OCI-LY1 (cell line): ENCODE measurements around the gene MRPL49.
"Not testable (repeated sequence)": the region's sequence is repeated elsewhere in the genome, so short reads cannot be mapped to it uniquely, and the experiment has no call there.

Source experiments
- H2AFZ ChIP-seq: fragments of 200-600 bp; sonication (generic), shearing (Covaris generic); 2 replicates; pipeline ENCODE4 v1.6.0; 2014; ENCODE audit warnings: antibody characterized with exemption, mild to moderate bottlenecking, low read length
- H3F3A ChIP-seq: fragments of 200-600 bp; sonication (generic), shearing (Covaris generic); 2 replicates; pipeline ENCODE4 v1.6.0; 2014; ENCODE audit warnings: mild to moderate bottlenecking, antibody characterized with exemption, low read length, moderate library complexity; ENCODE audit not compliant: insufficient read depth
- H3K27ac ChIP-seq: fragments of 200-600 bp; sonication (generic); 2 replicates; pipeline ENCODE4 v1.5.1; 2014; ENCODE audit warnings: low read length, mixed run types, mild to moderate bottlenecking, low read depth; ENCODE audit not compliant: poor library complexity, severe bottlenecking
- H3K27me3 ChIP-seq: fragments of 200-600 bp; sonication (generic); 2 replicates; pipeline ENCODE4 v1.6.0; 2014; ENCODE audit warnings: antibody characterized with exemption, mild to moderate bottlenecking, low read length, moderate library complexity; ENCODE audit not compliant: insufficient read depth
- H3K36me3 ChIP-seq: fragments of 200-600 bp; sonication (generic); 2 replicates; pipeline ENCODE4 v1.6.1; 2014; ENCODE audit warnings: mild to moderate bottlenecking, antibody characterized with exemption, low read length, moderate library complexity, mixed read lengths; ENCODE audit not compliant: insufficient read depth
- H3K4me1 ChIP-seq: fragments of 200-600 bp; sonication (generic); 2 replicates; pipeline ENCODE4 v1.5.1; 2014; ENCODE audit warnings: mild to moderate bottlenecking, low read length, moderate library complexity; ENCODE audit not compliant: insufficient read depth, severe bottlenecking
- H3K4me2 ChIP-seq: fragments of 200-600 bp; sonication (generic), shearing (Covaris generic); 2 replicates; pipeline ENCODE4 v1.6.1; 2014; ENCODE audit warnings: low read length
- H3K4me3 ChIP-seq: fragments of 200-600 bp; sonication (generic); 2 replicates; pipeline ENCODE4 v1.5.1; 2014; ENCODE audit warnings: low read length, low read depth, mild to moderate bottlenecking, mixed read lengths; ENCODE audit not compliant: poor library complexity, severe bottlenecking
- H3K79me2 ChIP-seq: fragments of 200-600 bp; shearing (Covaris generic); 2 replicates; pipeline ENCODE4 v1.6.1; 2016; ENCODE audit warnings: mixed run types, low read length, mixed read lengths; ENCODE audit not compliant: insufficient read depth
- H3K9ac ChIP-seq: fragments of 200-600 bp; sonication (generic), shearing (Covaris generic); 2 replicates; pipeline ENCODE4 v1.6.1; 2014; ENCODE audit warnings: mild to moderate bottlenecking, low read length, mixed read lengths
- H3K9me2 ChIP-seq: fragments of 200-600 bp; sonication (generic), shearing (Covaris generic); 2 replicates; pipeline ENCODE4 v1.6.1; 2014; ENCODE audit warnings: low read depth, mild to moderate bottlenecking, low read length, mixed read lengths
- H3K9me3 ChIP-seq: fragments of 200-600 bp; shearing (Covaris generic); 2 replicates; pipeline ENCODE4 v1.6.1; 2014; ENCODE audit warnings: low read length, mixed read lengths
- H4K20me1 ChIP-seq: fragments of 200-600 bp; sonication (generic), shearing (Covaris generic); 2 replicates; pipeline ENCODE4 v1.6.0; 2016; ENCODE audit warnings: mild to moderate bottlenecking, low read length; ENCODE audit not compliant: insufficient read depth
- CTCF ChIP-seq: fragments of 200-600 bp; sonication (generic), shearing (Covaris generic); IDR thresholded peaks from 2 replicates; pipeline ENCODE4 v1.5.1; 2017; ENCODE audit warnings: mild to moderate bottlenecking, antibody characterized with exemption, low read length, moderate library complexity, mixed read lengths
- EZH2 ChIP-seq: fragments of 200-600 bp; sonication (generic), shearing (Covaris generic); IDR thresholded peaks from 2 replicates; pipeline ENCODE4 v1.8.0; 2017; ENCODE audit warnings: borderline replicate concordance, mixed run types, mild to moderate bottlenecking, antibody characterized with exemption, low read length, moderate library complexity, mixed read lengths

Gene MRPL49

GRCh38 chr11:65118097-65118837 lies 3.9 kb upstream of the MRPL49 start:
- H3K27ac ChIP-seq = peak overlapping the region; percentile 48
- H3F3A ChIP-seq = 0 out of 2 replicates have a peak, but pooled peaks cover under 1% of the 10 kb centered on the region
- H3K27me3 ChIP-seq = no peaks in the 10 kb centered on the region
- peaks cover 61% of the 10 kb centered on the region for H3K4me1 ChIP-seq
- H4K20me1 ChIP-seq = no peaks in the 10 kb centered on the region
- H3K4me2 ChIP-seq = no peak overlapping the region
- no peak overlapping the region for H3K9ac ChIP-seq
- no peak overlapping the region for H3K4me3 ChIP-seq
- H3K9me3 ChIP-seq = no peaks in the 10 kb centered on the region
- H3K79me2 ChIP-seq = peaks cover 18% of the 10 kb centered on the region
- no peaks in the 10 kb centered on the region for H3K9me2 ChIP-seq
- TF ChIP-seq EZH2 (no peak), CTCF (no peak)
- H3K36me3 ChIP-seq = peaks cover 70% of the 10 kb centered on the region
- no peak overlapping the region for H2AFZ ChIP-seq

DNA sequence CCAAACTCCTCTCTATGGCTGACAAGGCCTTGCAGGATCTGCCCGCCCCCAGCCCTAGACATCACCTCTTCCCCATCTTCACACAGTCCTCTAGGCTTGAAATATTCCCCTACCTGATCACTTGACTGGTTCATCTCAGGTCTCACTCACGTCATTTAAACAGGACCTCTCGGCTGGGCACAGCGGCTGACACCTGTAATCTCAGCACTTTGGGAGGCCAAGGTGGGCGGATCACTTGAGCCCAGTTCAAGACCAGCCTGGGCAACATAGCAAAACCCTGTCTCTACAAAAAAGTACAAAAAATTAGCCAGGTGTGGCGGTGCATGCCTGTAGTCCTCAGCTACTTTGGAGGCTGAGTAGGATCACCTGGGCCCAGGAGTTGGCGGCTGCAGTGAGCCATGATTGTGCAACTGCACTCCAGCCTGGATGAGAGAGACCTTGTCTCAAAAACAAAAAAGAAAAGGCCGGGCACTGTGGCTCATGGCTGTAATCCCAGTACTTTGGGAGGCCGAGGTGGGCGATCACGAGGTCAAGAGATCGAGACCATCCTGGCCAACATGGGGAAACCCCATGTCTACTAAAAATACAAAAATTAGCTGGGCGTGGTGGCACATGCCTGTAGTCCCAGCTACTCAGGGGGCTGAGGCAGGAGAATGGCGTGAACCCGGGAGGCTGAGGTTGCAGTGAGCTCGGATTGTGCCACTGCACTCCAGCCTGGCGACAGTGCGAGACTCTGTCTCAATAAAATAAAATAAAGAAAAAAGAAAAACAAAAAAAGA lies 3.0 kb upstream of the MRPL49 start:
- not testable (repeated sequence) for H3K9ac ChIP-seq, H3K4me3 ChIP-seq, H3K9me2 ChIP-seq, H3K27me3 ChIP-seq, H2AFZ ChIP-seq, H4K20me1 ChIP-seq, H3F3A ChIP-seq, H3K9me3 ChIP-seq
- Histone ChIP-seq H3K4me1 (peaks cover 55% of the 10 kb centered on the region), H3K4me2 (0 out of 2 replicates have a peak overlapping the region, but pooled peaks have one; percentile 75), H3K27ac (peak overlapping the region; percentile 48), H3K79me2 (peaks cover 19% of the 10 kb centered on the region), H3K36me3 (peaks cover 70% of the 10 kb centered on the region)

DNA sequence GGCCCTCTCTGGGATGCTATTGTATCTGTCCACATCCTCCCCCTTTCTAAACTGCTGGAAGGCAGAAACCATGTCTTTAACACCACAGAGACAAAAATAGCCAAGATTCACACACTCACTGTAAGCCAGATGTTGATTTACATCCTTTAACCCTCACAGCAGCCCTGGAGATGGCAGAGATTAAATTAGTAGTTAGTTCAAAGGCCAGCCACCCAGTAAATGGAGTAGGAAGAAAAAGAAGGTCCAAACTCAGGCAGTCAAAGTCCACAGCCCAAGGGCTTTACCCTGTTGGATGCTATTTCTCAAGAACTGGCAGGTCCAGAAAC lies 2.5 kb upstream of the MRPL49 start:
- Histone ChIP-seq H3K9ac (peak overlapping the region; percentile 96; the same call in 1 of the 2 replicates), H3K9me2 (no peaks in the 10 kb centered on the region), H2AFZ (no peak overlapping the region), H3K36me3 (peaks cover 70% of the 10 kb centered on the region), H3K4me1 (peaks cover 52% of the 10 kb centered on the region), H3K27me3 (no peaks in the 10 kb centered on the region), H3K4me3 (no peak overlapping the region), H3F3A (0 out of 2 replicates have a peak, but pooled peaks cover 4% of the 10 kb centered on the region), H4K20me1 (no peaks in the 10 kb centered on the region), H3K9me3 (no peaks in the 10 kb centered on the region), H3K4me2 (peak overlapping the region; percentile 75), H3K79me2 (peaks cover 19% of the 10 kb centered on the region), H3K27ac (peak overlapping the region; percentile 48)
- TF ChIP-seq CTCF (no peak), EZH2 (no peak)
